ENCODE data around the gene CHD2.

DNA sequence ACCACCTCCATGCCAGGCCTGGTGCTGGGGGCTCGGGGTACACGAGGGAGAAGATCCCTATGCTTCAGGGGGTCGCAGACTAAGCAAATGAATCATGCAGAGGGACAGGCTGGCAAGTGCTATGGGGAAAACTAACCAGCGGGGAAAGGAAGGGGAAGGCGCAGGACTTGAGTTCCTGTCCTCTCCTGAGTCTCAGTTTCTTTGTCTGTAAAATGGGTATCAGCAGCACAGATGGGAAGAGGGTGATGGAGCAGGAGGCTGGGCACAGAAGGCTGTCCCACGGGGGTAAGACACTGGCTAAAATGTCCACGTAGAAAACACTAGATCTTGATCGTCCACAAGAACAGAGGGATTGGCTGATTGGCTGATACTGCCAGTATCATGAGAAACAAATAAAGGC is 149.1 kb downstream of the CHD2 start:
- TF ChIP-seq, protein P1, sequence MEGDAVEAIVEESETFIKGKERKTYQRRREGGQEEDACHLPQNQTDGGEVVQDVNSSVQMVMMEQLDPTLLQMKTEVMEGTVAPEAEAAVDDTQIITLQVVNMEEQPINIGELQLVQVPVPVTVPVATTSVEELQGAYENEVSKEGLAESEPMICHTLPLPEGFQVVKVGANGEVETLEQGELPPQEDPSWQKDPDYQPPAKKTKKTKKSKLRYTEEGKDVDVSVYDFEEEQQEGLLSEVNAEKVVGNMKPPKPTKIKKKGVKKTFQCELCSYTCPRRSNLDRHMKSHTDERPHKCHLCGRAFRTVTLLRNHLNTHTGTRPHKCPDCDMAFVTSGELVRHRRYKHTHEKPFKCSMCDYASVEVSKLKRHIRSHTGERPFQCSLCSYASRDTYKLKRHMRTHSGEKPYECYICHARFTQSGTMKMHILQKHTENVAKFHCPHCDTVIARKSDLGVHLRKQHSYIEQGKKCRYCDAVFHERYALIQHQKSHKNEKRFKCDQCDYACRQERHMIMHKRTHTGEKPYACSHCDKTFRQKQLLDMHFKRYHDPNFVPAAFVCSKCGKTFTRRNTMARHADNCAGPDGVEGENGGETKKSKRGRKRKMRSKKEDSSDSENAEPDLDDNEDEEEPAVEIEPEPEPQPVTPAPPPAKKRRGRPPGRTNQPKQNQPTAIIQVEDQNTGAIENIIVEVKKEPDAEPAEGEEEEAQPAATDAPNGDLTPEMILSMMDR (IDR thresholded peaks at IDR 0.05), result no peak
- no peak for TF ChIP-seq POLR2A (IDR thresholded peaks at IDR 0.05)
